K562 (cell line): ENCODE data around the gene SRP9. TPM values are rescaled to one million over a fixed set of nuclear protein-coding genes. Genes with fewer than 3 reads are reported as not detected.
A peak's percentile ranks its signal among the peaks of the same experiment; 100 is the strongest.

ENCODE experiments used
- ATAC-seq: fragments of 200-7000 bp; cut with Tn5 transposase; 3 replicates; pipeline ENCODE4 v1.9.1; 2020; ENCODE audit warnings: moderate library complexity
- BruUV-seq: library from RNA; stranded (reverse); fragments of 400-500 nt; replicated peaks from 2 replicates; lab custom pipeline; 2021; lab: Mats Ljungman, UMichigan
- CTCF ChIA-PET: fragments of 300-600 bp; formaldehyde crosslinking; extraction: SDS; loops from one replicate; lab custom pipeline; 2021; ENCODE audit warnings: low intra/inter-chr PET ratio; lab: Yijun Ruan, JAX
- POLR2A ChIA-PET: fragments of 300-600, 350-650 bp; sonication (Branson Sonifier 250); formaldehyde crosslinking; extraction: SDS; loops from one replicate; lab custom pipeline; 2021; ENCODE audit warnings: antibody characterized with exemption, inconsistent platforms; lab: Yijun Ruan, JAX
- DNase-seq, 4 experiments: peaks; one replicate each; pipeline versions ENCODE4 v3.0.0 to v3.0.0-alpha.2; 2011 to 2018; ENCODE audit warnings: low spot score in 3 of 4, mixed read lengths in 3 of 4; ENCODE audit errors: extremely low read depth in 1 of 4
- FAIRE-seq: peaks from 2 replicates; lab custom pipeline; 2011; peaks lifted over from hg19 to GRCh38; lab: Jason Lieb, UNC
- H2AFZ ChIP-seq: 2 replicates; pipeline ENCODE4 v1.6.0; 2011; ENCODE audit warnings: low read depth, low read length, control low read depth, inconsistent platforms
- H3K27ac ChIP-seq: fragments of 200-600 bp; 3 replicates; pipeline ENCODE4 v1.8.0; 2011; ENCODE audit warnings: low read depth, mild to moderate bottlenecking, control low read depth, inconsistent platforms, low read length, moderate library complexity, mixed read lengths; ENCODE audit errors: extremely low read depth
- H3K27me3 ChIP-seq, 2 experiments: fragments of 300-600 bp in 1 of 2; 2 replicates in 1 of 2; 3 replicates in 1 of 2; pipeline versions ENCODE4 v1.6.0 to v1.8.0; 2011; ENCODE audit warnings: inconsistent platforms in 2 of 2, low read length in 2 of 2, mild to moderate bottlenecking in 1 of 2, mixed read lengths in 1 of 2, moderate library complexity in 1 of 2; ENCODE audit not compliant: control insufficient read depth in 2 of 2, insufficient read depth in 2 of 2
- H3K36me3 ChIP-seq: fragments of 300-600 bp; 3 replicates; pipeline ENCODE4 v1.8.0; 2011; ENCODE audit warnings: mild to moderate bottlenecking, low read length, inconsistent platforms; ENCODE audit not compliant: control insufficient read depth, insufficient read depth
- H3K4me1 ChIP-seq, 2 experiments: fragments of 200-600 bp in 1 of 2; replicated peaks in 1 of 2; 2 replicates in 1 of 2; 3 replicates in 1 of 2; pipeline versions ENCODE4 v1.5.1 to v1.8.0; 2011; ENCODE audit warnings: inconsistent platforms in 2 of 2, low read length in 2 of 2, mild to moderate bottlenecking in 1 of 2, mixed read lengths in 1 of 2, moderate library complexity in 1 of 2; ENCODE audit not compliant: control insufficient read depth in 2 of 2, insufficient read depth in 2 of 2
- H3K4me2 ChIP-seq: 2 replicates; pipeline ENCODE4 v1.6.1; 2011; ENCODE audit warnings: low read length, control low read depth, inconsistent platforms, mixed read lengths; ENCODE audit not compliant: insufficient read depth
- H3K4me3 ChIP-seq: fragments of 200-600 bp; sonication (generic), shearing (Covaris generic); 2 replicates; pipeline ENCODE4 v1.5.1; 2016; ENCODE audit warnings: control low read depth, inconsistent platforms
- H3K79me2 ChIP-seq: fragments of 200-600 bp; 3 replicates; pipeline ENCODE4 v1.8.0; 2011; ENCODE audit warnings: low read length, inconsistent platforms; ENCODE audit not compliant: control insufficient read depth, insufficient read depth
- H3K9ac ChIP-seq, 2 experiments: 2 replicates each; pipeline versions ENCODE4 v1.6.0 to v1.6.1; 2011; ENCODE audit warnings: low read depth in 2 of 2, low read length in 2 of 2, control low read depth in 1 of 2, inconsistent platforms in 1 of 2, mild to moderate bottlenecking in 1 of 2, mixed read lengths in 1 of 2; ENCODE audit not compliant: insufficient read depth in 1 of 2
- H3K9me1 ChIP-seq: one replicate; pipeline ENCODE4 v1.6.0; 2011; ENCODE audit warnings: inconsistent platforms, mild to moderate bottlenecking, low read length, moderate library complexity; ENCODE audit not compliant: control insufficient read depth, insufficient read depth
- H3K9me3 ChIP-seq: replicated peaks from 2 replicates; pipeline ENCODE4 v1.5.1; 2011; ENCODE audit warnings: low read depth, low read length, inconsistent platforms; ENCODE audit not compliant: control insufficient read depth, insufficient read depth
- H4K20me1 ChIP-seq: replicated peaks from 2 replicates; pipeline ENCODE4 v1.6.1; 2011; ENCODE audit warnings: low read length, inconsistent platforms, mixed read lengths; ENCODE audit not compliant: control insufficient read depth, insufficient read depth
- FOSL1 ChIP-seq: fragments of 200-800 bp; sonication (Bioruptor generic); conservative IDR thresholded peaks from 2 replicates; pipeline ENCODE4 v1.6.1; 2016; ENCODE audit warnings: missing genetic modification characterization, missing compliant biosample characterization
- MCM5 ChIP-seq: fragments of 450-650 bp; IDR thresholded peaks from 2 replicates; pipeline ENCODE4 v1.6.1; 2016; ENCODE audit warnings: low read depth
- MEIS2 ChIP-seq: fragments of 450-650 bp; IDR thresholded peaks from 2 replicates; pipeline ENCODE4 v1.6.1; 2014; ENCODE audit warnings: mild to moderate bottlenecking; ENCODE audit not compliant: partially characterized antibody
- NR3C1 ChIP-seq: sonication (generic); formaldehyde crosslinking; IDR thresholded peaks from 2 replicates; pipeline ENCODE4 v1.8.1; 2022; ENCODE audit warnings: missing genetic modification reagents
- SMARCB1 ChIP-seq: IDR thresholded peaks from 2 replicates; pipeline ENCODE4 v1.6.1; 2011; ENCODE audit warnings: improper control_type of control experiment, low read depth; ENCODE audit not compliant: insufficient read length
- TFAM ChIP-seq: fragments of 250-450 bp; sonication (Bioruptor Pico); conservative IDR thresholded peaks from 2 replicates; pipeline ENCODE4 v1.5.0; 2021; ENCODE audit warnings: mild to moderate bottlenecking, moderate library complexity
- ZKSCAN1 ChIP-seq: fragments of 150-350 bp; IDR thresholded peaks from 2 replicates; pipeline ENCODE4 v1.6.1; 2016; ENCODE audit warnings: low read depth, low read length
- WGBS: fragments of 100-300 bp; shearing (Covaris generic); methylation state at CpG from one replicate; pipeline ENCODE4 v1.1.6; 2016; ENCODE audit warnings: low coverage, mixed read lengths; ENCODE audit not compliant: insufficient coverage; ENCODE audit errors: missing lambda C conversion rate; 5-methylcytosine and 5-hydroxymethylcytosine counted together
- in situ Hi-C: fragments of 300-500 bp; cut with MboI; formaldehyde crosslinking; loops from 4 replicates; pipeline ENCODE4 v1.15.0; 2018; ENCODE audit warnings: inconsistent platforms, mixed read lengths
- intact Hi-C: fragments of 100-400 bp; cut with micrococcal nuclease; formaldehyde crosslinking; loops from 2 replicates; pipeline ENCODE4 v1.14.2; 2022
- polyA plus RNA-seq, 8 experiments: library from polyadenylated mRNA; depleted of rRNA in 4 of 8; stranded (reverse) in 5 of 8; unstranded in 3 of 8; fragments of >200 nt; fragmentation: Nextera tagmentation in 2 of 8; fragmentation: Illumina TruSeq in 1 of 8; extraction: Ambion mirVana in 2 of 8; extraction: Trizol in 1 of 8; gene quantifications; 2 replicates each; pipeline versions ENCODE4 v1.2.1 to v1.2.3, GENCODE V29; 2011 to 2014; ENCODE audit warnings: inconsistent platforms in 1 of 8, missing spikeins in 1 of 8
- total RNA-seq, 7 experiments: library from RNA; depleted of rRNA in 6 of 7; stranded (reverse); fragments of >200 nt in 6 of 7; fragmentation: Illumina TruSeq in 2 of 7; extraction: Trizol in 2 of 7; gene quantifications; 2 replicates each; pipeline versions ENCODE4 v1.2.1 to v1.2.3, GENCODE V29; 2011 to 2021; ENCODE audit warnings: low replicate concordance in 1 of 7
- TF ChIP-seq, protein P1 (sequence below): fragments of 250-450 bp; sonication (Bioruptor Pico); IDR thresholded peaks from 2 replicates; pipeline ENCODE4 v1.5.1; 2021; ENCODE audit warnings: mild to moderate bottlenecking
- TF ChIP-seq, protein P2 (sequence below): sonication (generic); formaldehyde crosslinking; IDR thresholded peaks from 2 replicates; pipeline ENCODE4 v1.8.0; 2022; ENCODE audit warnings: mild to moderate bottlenecking, missing genetic modification reagents, borderline replicate concordance

SRP9 gene
- total and polyA plus RNA-seq, 9 of the 15 experiments (the other 6 are each of a cell fraction or from before 2014, with no cell fraction given), result 273 to 1,892 (median 668) TPM

DNA sequence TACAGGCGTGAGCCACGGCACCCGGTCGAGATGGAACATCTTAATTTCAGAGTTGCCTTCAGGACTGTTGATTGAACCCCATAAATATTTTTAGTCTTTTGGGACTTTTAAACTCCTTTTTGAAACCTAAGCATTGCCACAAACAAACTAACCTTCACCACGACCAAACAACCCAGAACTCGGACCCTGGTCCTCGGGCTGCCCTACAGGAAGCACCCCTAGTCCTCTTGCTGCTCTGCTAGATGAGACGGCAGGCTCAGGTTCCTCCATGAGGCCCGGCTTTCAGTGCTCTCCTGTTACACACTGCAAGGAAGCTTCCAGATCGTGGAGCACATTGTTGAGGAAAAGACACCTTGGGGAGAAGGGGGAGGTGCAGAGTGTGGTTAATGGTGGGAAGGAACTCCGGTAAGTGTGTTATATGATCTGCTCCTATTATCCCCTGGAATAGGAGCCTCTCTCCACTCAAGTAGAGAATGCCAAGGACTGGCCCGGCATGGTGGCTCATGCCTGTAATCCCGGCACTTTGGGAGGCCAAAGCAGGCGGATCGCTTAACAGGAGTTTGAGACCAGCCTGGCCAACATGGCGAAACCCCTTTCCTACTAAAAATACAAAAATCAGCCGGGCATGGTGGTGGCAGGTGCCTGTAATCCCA lies 38.0 kb downstream of the SRP9 start:
- Histone ChIP-seq H3K4me1 (peaks cover 33 to 35% of the 10 kb centered on the region in 2 experiments), H3K27me3 (no peaks in the 10 kb centered on the region)

DNA sequence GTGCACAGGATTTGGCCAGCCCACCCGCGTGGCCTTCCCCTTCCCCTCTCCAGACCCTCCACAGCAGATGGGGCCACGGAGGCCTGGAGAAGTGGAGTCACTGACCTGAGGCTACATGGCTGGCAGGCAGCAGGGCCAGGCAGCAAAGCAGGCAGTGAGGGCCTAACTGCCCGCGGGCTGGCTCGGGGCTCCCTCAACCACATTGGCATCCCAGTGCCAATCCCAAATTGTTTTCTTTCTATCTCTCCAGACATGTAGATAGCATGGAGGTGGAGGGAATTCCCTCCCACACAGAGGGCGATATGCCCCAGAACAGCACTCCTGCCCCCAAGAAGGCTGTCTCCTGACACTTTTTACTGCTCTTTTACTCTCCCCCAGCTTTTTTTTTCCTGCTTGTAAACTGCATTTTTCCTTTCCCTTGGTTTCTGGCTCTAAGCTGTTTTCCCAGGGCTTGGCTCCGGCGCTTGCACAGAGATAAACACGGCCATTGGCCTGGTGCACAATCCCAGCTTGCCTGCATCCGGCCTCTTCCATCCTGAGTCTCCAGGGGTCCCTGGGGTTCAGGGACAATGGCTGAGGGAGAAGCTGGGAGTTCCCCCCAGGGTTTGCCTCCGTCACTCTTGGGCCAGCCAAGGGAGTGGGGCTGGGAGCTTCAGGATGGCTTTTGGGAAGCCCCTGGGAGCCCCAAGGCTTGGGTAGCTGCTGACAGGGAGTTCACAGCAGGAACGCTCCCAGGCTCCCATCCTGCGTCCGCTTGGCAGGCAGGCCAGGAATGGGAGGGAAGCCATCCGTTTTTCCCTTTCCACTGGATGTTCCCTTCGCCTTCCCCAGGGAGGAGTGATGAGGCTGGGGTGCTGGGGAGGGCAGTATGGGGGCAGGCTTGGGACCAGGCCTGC lies 39.3 kb downstream of the SRP9 start:
- 80% methylated on average over 17 of the region's 17 CpGs for WGBS
- H3K9me3 ChIP-seq, result no peaks in the 10 kb centered on the region
- ATAC-seq (no peak), DNase-seq (no peak), FAIRE-seq (no peak)
- POLR2A ChIA-PET, result interaction anchor here (0.7 to 1.2 kb wide), 5 partner anchors 10 to 160 kb away, joined by 3 to 4 read pairs (median 3); no protein-coding TSS in a partner anchor
- H3K4me3 ChIP-seq, result no peak overlapping the region
- H3K4me1 ChIP-seq, result peaks cover 28 to 31% of the 10 kb centered on the region in 2 experiments
- no peaks in the 10 kb centered on the region for H3K9me1 ChIP-seq
- no peaks in the 10 kb centered on the region for H3K79me2 ChIP-seq
- peak overlapping the region; percentile 22; the same call in 2 of the 3 replicates for H3K27ac ChIP-seq
- H3K36me3 ChIP-seq, result no peaks in the 10 kb centered on the region
- intact Hi-C loops (no loop called here), in situ Hi-C loops (no loop called here)
- peak overlapping the region; percentile 65; the same call in 1 of the 2 replicates for H2AFZ ChIP-seq
- peak overlapping the region in 1 of 2 experiments; percentile 82; a peak in 2 of 4 replicates for H3K9ac ChIP-seq
- H3K27me3 ChIP-seq, result no peaks in the 10 kb centered on the region
- no TSS peak for BruUV-seq
- CTCF ChIA-PET, result no interaction called here
- H3K4me2 ChIP-seq, result no peak overlapping the region
- no peaks in the 10 kb centered on the region for H4K20me1 ChIP-seq
- TF ChIP-seq, protein P1, sequence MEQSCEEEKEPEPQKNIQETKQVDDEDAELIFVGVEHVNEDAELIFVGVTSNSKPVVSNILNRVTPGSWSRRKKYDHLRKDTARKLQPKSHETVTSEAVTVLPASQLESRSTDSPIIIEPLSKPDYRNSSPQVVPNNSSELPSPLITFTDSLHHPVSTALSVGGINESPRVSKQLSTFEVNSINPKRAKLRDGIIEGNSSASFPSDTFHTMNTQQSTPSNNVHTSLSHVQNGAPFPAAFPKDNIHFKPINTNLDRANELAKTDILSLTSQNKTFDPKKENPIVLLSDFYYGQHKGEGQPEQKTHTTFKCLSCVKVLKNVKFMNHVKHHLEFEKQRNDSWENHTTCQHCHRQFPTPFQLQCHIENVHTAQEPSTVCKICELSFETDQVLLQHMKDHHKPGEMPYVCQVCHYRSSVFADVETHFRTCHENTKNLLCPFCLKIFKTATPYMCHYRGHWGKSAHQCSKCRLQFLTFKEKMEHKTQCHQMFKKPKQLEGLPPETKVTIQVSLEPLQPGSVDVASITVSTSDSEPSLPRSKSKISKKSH (CRISPR knock-in tag), result no peak
- TF ChIP-seq SMARCB1 (no peak), MEIS2 (no peak), MCM5 (no peak)
- TF ChIP-seq, protein P2, sequence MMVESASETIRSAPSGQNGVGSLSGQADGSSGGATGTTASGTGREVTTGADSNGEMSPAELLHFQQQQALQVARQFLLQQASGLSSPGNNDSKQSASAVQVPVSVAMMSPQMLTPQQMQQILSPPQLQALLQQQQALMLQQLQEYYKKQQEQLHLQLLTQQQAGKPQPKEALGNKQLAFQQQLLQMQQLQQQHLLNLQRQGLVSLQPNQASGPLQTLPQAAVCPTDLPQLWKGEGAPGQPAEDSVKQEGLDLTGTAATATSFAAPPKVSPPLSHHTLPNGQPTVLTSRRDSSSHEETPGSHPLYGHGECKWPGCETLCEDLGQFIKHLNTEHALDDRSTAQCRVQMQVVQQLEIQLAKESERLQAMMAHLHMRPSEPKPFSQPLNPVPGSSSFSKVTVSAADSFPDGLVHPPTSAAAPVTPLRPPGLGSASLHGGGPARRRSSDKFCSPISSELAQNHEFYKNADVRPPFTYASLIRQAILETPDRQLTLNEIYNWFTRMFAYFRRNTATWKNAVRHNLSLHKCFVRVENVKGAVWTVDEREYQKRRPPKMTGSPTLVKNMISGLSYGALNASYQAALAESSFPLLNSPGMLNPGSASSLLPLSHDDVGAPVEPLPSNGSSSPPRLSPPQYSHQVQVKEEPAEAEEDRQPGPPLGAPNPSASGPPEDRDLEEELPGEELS, result no peak

More for the DNA sequence above, 38.0 kb downstream of the SRP9 start:
- H3K79me2 ChIP-seq, result no peaks in the 10 kb centered on the region
- no peak for FAIRE-seq
- H3K9me1 ChIP-seq, result no peaks in the 10 kb centered on the region
- H3K36me3 ChIP-seq, result no peaks in the 10 kb centered on the region
- CTCF ChIA-PET, result no interaction called here
- no peak for DNase-seq
- peak overlapping the region in 1 of 2 experiments; percentile 61; a peak in 1 of 4 replicates for H3K9ac ChIP-seq
- no peak overlapping the region for H3K4me3 ChIP-seq
- H3K27ac ChIP-seq, result no peak overlapping the region
- BruUV-seq, result no TSS peak
- POLR2A ChIA-PET, result interaction anchor here (1.2 kb wide), 1 partner anchor 11 kb away, joined by 3 read pairs; no protein-coding TSS in a partner anchor
- no peak overlapping the region for H2AFZ ChIP-seq
- no peaks in the 10 kb centered on the region for H3K9me3 ChIP-seq
- WGBS, result 76% methylated on average over 17 of the region's 17 CpGs
- H3K4me2 ChIP-seq, result no peak overlapping the region
- no peaks in the 10 kb centered on the region; the same call in 1 of the 2 replicates for H4K20me1 ChIP-seq
- no peak for ATAC-seq
- TF ChIP-seq TFAM (CRISPR knock-in tag), result no peak
- no peak for TF ChIP-seq FOSL1
- no peak for TF ChIP-seq NR3C1 (CRISPR knock-in tag)
- TF ChIP-seq ZKSCAN1, result no peak
- in situ Hi-C loops (no loop called here), intact Hi-C loops (no loop called here)
